H1 (cell line): ENCODE results near the gene CRYGB. TPM values are rescaled to one million over a fixed set of nuclear protein-coding genes. Genes with fewer than 3 reads are reported as not detected.

Source experiments
- CBX5 ChIP-seq: fragments of 300-800, 300-1000 bp; sonication (generic); IDR thresholded peaks from 2 replicates; pipeline ENCODE4 v1.7.1; 2016; ENCODE audit warnings: antibody characterized with exemption, low read length, low read depth
- CREB1 ChIP-seq: IDR thresholded peaks from 2 replicates; pipeline ENCODE4 v1.6.1; 2012; ENCODE audit warnings: inconsistent platforms
- EGR1 ChIP-seq: IDR thresholded peaks from 2 replicates; pipeline ENCODE4 v1.6.1; 2011; ENCODE audit warnings: low read depth, low read length, borderline replicate concordance
- GTF2F1 ChIP-seq: IDR thresholded peaks from 2 replicates; pipeline ENCODE4 v1.6.1; 2012; ENCODE audit warnings: low read depth, low read length, improper control_type of control experiment, borderline replicate concordance
- KDM1A ChIP-seq: fragments of 200-600, 300-600 bp; sonication (generic); IDR thresholded peaks from 2 replicates; pipeline ENCODE4 v1.7.1; 2016; ENCODE audit warnings: mild to moderate bottlenecking, low read length, borderline replicate concordance
- MAFK ChIP-seq: IDR thresholded peaks from 2 replicates; pipeline ENCODE4 v1.6.1; 2012; ENCODE audit warnings: low read depth, mild to moderate bottlenecking, improper control_type of control experiment, low read length
- YY1 ChIP-seq: IDR thresholded peaks from 2 replicates; pipeline ENCODE4 v1.6.1; 2011; ENCODE audit warnings: low read depth, mild to moderate bottlenecking, low read length
- polyA plus RNA-seq, 7 experiments: library from polyadenylated mRNA; depleted of rRNA in 3 of 7; stranded (reverse) in 5 of 7; unstranded in 2 of 7; fragments of >200 nt in 5 of 7; fragments of 200-250 nt in 2 of 7; gene quantifications; 1 replicate in 5 of 7; 2 replicates in 1 of 7; 4 replicates in 1 of 7; pipeline versions ENCODE4 v1.2.1 to v1.2.3, GENCODE V29; 2011 to 2013; ENCODE audit warnings: missing spikeins in 2 of 7, mixed read lengths in 2 of 7
- total RNA-seq: library from RNA; stranded (reverse); fragmentation: NEBNext Ultra II Directional; extraction: Animal tissue kit (Norgen Biotek cat#: 25700); gene quantifications from 2 replicates; pipeline ENCODE4 v1.2.1, GENCODE V29; 2021
- TF ChIP-seq, protein P1 (sequence below): fragments of 300-600 bp; sonication (generic); IDR thresholded peaks from 2 replicates; pipeline ENCODE4 v1.7.1; 2012; ENCODE audit warnings: low read length, moderate library complexity, mild to moderate bottlenecking, inconsistent platforms; ENCODE audit not compliant: insufficient replicate concordance
- TF ChIP-seq, protein P2 (sequence below): IDR thresholded peaks from 2 replicates; pipeline ENCODE4 v1.6.1; 2012; ENCODE audit warnings: inconsistent platforms

Gene CRYGB
- total and polyA plus RNA-seq, 2 of the 8 experiments (the other 6 are each of a cell fraction or from before 2014, with no cell fraction given), result 0.38 TPM; not detected in 1

DNA sequence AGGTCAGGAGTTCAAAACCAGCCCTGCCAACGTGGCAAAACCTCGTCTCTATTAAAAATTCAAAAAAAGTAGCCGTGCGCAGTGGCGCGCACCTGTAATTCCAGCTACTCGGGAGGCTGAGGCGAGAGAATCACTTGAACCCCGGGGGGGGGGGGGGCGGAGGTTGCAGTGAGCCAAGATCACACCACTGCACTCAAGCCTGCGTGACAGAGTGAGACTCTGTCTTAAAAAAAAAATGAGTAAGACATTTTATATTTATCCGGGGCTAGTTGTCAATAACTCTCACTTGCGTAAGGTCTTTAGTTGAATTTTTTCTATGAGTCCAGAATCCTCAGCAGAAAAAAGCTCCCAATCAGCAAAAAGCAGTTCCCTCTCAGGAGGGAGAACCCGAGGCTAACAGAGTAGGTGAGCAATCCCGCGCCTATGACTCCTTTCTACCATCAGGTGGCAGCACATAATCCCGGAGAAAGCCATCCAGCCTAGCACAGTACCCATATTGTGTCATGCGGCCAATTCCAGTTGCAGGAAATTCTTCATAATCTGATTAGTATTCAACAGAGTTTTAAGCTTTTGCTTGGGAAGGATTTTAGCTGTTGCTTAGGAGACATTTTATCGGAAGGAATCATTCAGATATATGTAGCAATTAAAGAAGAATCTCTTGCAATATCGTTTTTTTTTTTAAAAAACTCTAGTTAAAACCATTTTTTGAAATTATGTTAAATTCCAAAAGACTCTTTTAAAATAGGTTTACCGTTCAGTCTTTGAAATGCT lies 29.3 kb upstream of the CRYGB start (continued):
- TF ChIP-seq, protein P1, sequence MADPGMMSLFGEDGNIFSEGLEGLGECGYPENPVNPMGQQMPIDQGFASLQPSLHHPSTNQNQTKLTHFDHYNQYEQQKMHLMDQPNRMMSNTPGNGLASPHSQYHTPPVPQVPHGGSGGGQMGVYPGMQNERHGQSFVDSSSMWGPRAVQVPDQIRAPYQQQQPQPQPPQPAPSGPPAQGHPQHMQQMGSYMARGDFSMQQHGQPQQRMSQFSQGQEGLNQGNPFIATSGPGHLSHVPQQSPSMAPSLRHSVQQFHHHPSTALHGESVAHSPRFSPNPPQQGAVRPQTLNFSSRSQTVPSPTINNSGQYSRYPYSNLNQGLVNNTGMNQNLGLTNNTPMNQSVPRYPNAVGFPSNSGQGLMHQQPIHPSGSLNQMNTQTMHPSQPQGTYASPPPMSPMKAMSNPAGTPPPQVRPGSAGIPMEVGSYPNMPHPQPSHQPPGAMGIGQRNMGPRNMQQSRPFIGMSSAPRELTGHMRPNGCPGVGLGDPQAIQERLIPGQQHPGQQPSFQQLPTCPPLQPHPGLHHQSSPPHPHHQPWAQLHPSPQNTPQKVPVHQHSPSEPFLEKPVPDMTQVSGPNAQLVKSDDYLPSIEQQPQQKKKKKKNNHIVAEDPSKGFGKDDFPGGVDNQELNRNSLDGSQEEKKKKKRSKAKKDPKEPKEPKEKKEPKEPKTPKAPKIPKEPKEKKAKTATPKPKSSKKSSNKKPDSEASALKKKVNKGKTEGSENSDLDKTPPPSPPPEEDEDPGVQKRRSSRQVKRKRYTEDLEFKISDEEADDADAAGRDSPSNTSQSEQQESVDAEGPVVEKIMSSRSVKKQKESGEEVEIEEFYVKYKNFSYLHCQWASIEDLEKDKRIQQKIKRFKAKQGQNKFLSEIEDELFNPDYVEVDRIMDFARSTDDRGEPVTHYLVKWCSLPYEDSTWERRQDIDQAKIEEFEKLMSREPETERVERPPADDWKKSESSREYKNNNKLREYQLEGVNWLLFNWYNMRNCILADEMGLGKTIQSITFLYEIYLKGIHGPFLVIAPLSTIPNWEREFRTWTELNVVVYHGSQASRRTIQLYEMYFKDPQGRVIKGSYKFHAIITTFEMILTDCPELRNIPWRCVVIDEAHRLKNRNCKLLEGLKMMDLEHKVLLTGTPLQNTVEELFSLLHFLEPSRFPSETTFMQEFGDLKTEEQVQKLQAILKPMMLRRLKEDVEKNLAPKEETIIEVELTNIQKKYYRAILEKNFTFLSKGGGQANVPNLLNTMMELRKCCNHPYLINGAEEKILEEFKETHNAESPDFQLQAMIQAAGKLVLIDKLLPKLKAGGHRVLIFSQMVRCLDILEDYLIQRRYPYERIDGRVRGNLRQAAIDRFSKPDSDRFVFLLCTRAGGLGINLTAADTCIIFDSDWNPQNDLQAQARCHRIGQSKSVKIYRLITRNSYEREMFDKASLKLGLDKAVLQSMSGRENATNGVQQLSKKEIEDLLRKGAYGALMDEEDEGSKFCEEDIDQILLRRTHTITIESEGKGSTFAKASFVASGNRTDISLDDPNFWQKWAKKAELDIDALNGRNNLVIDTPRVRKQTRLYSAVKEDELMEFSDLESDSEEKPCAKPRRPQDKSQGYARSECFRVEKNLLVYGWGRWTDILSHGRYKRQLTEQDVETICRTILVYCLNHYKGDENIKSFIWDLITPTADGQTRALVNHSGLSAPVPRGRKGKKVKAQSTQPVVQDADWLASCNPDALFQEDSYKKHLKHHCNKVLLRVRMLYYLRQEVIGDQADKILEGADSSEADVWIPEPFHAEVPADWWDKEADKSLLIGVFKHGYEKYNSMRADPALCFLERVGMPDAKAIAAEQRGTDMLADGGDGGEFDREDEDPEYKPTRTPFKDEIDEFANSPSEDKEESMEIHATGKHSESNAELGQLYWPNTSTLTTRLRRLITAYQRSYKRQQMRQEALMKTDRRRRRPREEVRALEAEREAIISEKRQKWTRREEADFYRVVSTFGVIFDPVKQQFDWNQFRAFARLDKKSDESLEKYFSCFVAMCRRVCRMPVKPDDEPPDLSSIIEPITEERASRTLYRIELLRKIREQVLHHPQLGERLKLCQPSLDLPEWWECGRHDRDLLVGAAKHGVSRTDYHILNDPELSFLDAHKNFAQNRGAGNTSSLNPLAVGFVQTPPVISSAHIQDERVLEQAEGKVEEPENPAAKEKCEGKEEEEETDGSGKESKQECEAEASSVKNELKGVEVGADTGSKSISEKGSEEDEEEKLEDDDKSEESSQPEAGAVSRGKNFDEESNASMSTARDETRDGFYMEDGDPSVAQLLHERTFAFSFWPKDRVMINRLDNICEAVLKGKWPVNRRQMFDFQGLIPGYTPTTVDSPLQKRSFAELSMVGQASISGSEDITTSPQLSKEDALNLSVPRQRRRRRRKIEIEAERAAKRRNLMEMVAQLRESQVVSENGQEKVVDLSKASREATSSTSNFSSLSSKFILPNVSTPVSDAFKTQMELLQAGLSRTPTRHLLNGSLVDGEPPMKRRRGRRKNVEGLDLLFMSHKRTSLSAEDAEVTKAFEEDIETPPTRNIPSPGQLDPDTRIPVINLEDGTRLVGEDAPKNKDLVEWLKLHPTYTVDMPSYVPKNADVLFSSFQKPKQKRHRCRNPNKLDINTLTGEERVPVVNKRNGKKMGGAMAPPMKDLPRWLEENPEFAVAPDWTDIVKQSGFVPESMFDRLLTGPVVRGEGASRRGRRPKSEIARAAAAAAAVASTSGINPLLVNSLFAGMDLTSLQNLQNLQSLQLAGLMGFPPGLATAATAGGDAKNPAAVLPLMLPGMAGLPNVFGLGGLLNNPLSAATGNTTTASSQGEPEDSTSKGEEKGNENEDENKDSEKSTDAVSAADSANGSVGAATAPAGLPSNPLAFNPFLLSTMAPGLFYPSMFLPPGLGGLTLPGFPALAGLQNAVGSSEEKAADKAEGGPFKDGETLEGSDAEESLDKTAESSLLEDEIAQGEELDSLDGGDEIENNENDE, result no peak
- no peak for TF ChIP-seq EGR1
- peak; percentile 83 for TF ChIP-seq MAFK
- TF ChIP-seq CREB1, result peak; percentile 38; the same call in 1 of the 2 replicates
- TF ChIP-seq, protein P2, sequence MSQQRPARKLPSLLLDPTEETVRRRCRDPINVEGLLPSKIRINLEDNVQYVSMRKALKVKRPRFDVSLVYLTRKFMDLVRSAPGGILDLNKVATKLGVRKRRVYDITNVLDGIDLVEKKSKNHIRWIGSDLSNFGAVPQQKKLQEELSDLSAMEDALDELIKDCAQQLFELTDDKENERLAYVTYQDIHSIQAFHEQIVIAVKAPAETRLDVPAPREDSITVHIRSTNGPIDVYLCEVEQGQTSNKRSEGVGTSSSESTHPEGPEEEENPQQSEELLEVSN, result no peak
- no peak for TF ChIP-seq GTF2F1
- no peak for TF ChIP-seq YY1
- no peak for TF ChIP-seq KDM1A
- no peak for TF ChIP-seq CBX5
- TF ChIP-seq, all 59 proteins: peak for 4
